Measurements from ENCODE around the gene MFSD6. TPM values are rescaled to one million over a fixed set of nuclear protein-coding genes. Genes with fewer than 3 reads are reported as not detected.

The MFSD6 gene
- total RNA-seq, 1 donor from 2014 or later: 33.5 TPM

DNA sequence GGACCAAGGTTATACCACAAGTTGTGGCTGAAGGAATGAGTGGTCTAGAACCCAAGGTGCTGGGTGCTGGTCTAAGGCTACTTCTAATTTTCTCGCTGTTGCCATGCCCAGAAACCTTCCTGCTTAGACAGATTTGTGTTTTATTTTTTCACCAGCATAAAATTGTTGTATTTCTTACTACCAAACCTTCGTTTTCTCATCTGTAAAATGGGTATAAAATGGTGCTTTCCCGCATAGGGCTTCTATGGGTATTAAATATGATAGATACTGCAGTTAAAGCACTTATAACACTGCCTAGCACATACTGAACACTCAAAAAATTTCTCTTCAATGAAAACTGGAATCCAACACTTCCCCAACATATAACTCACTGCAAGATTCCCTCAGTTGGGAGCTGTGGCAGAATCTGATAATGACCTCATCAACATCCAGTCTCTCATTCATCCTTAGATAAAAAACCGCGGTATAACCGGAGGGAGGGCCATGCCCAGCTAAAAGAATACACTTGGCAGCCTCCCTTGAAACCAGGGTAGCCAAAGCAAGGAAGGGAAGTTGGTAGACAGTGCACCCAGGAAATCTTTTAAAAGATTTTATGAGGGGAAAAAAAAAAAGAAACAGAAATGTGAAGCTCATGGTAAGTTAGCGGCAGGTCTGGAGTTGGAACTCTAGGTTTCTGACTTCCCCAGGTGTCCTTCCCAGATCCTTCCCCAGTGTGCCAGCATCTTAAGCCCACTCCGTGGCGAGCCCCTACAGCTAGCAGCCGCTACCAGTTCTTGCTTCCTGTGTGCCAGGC is 125.2 kb downstream of the MFSD6 start:
- DNase-seq: peak; percentile 11

DNA sequence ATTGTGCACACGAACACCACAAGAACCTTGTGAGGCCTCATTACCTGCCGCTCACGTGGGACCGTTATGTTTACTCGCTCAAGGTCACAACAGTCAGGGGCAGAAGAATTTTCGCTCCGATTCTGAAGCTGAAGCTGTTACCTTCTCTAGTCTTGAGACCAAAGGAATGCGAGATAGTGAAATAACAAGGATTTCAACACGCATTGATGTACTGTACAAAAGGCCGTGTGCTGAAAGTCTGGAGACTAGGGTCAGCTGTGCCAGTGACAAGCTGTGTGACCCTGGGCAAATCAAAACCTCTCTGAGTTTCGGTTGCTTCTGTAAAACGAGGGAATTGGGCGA is 125.8 kb downstream of the MFSD6 start:
- no peak for DNase-seq

DNA sequence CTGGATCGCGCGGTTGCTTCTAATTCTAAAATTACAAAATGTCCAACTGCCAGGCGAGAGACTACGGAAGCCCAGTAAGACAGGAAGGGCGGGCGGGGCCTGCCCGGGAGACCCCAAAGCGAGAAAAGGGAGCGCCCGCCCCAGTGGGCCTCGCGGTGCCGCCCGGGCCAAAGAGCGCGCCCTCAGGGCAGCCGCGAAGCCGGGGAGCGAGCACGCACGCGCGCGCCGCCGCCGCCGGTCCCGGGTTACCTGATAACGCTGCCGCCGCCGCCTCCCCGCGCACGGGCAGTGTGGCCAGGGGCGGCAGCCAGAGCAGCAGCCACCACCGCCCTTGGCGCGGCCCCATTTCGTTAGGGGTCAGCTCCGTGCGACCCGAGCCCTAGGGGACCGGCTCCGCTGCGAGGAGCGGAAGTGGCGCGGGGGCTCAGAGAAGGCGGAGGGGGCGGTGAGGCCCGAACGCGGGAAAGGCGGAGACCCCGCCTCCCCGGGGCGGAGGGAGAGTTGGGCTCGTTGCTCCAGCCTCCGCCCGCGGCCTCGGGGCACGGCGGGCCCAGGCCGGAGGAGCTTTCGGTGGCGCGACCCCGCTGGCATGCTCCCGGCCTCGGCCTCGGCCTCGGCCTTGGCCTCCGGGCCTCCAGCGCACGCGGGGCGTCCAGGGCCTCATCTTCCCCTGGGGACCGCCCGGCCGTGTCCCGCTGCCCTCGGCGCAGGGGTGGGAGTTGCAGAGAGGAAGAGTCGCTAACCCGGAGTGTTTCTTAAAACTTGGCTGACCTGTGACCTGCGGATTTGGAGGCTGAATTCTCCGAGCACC is 126.4 kb downstream of the MFSD6 start, which contains the start of gene NEMP2:
Gene NEMP2, minus strand, starts transcription at position 413 of the 811 bp plus-strand sequence. Its CDS starts 67 bp downstream, at position 346.
- DNase-seq: peak; percentile 92

DNA sequence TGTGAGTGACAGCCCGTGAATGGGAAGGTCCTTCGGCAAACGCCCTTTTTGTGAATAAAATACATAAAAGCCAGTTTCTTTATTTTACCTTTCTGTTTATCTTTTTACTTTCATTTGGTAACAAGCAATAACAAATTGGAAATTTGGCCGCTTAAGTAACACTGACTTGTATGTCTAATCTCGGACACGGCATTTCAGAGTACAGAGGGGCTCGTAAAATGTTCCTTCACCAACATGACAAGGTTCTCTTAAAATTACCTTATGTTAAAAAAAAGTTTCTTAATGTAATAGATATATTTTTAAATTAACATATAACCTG is 126.9 kb downstream of the MFSD6 start:
- DNase-seq: peak; percentile 61

DNA sequence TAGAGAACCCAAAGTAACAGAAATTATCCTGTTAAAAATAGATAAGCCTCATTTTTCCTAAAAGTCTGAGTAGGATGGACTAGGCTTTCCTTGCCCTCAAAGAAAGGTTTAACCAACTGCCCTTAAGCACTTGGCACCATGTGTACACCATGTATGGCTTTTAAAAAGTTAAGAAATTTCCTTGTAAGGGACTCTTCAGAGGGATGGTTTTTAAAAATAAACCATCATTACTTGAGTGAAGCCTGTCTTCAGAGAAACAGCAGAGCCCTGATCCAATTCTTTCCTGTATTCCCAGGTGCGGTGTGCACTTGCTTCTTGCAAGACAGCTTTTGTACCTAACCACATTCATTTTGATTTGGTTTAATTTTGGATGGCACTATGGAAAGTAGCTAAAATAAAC is 127.4 kb downstream of the MFSD6 start:
- peak; percentile 22 for DNase-seq

DNA sequence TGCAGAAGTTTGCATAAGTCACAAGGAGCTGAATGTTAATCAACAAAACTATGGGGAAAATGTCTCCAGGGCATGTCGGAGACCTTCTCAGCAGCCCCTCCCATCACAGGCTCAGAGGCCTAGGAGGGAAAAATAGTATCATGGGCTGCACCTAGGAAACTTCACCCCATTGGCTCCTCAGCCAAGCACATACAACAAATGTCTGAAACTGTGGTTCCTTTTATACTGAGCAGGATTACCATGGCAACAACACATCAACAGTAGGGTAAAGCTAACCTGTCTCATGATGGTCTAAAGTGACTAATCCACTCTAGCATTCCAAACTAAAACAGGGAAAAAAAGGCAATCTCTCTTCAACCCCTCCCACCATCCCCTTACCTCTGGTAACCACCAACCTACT is 129.6 kb downstream of the MFSD6 start:
- DNase-seq: no peak

DNA sequence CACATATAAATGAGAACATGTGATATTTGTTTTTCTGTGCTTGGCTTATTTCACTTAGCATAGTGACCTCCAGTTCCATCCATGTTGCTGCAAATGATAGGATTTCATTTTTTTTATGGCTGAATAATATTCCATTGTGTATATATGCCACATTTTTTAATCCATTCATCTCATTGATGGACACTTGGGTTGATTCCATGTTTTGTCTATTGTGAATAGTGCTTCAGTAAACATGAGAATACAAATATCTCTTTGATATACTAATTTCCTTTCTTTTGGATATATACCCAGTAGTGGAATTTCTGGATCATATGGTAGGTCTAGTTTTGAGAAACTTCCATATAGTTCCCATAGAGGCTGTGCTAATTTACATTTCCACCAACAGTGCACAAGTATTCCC is 130.0 kb downstream of the MFSD6 start:
- no peak for DNase-seq

DNA sequence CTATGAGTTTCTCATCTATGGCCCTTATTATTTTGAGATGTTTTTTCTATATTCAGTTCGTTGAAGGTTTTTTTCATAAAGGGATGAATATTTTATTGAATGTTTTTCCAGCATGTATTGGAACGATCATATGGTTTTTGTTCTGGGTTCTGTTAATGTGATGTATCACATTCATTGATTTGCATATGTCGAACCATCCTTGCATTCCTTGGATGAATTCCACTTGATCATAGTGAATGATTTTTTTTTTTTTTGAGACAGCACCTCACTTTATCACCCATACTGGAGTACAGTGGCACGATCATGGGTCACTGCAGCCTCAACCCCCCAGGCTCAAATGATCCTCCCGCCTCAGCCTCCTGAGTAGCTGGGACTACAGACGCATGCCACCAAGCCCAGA is 131.9 kb downstream of the MFSD6 start:
- no peak for DNase-seq

DNA sequence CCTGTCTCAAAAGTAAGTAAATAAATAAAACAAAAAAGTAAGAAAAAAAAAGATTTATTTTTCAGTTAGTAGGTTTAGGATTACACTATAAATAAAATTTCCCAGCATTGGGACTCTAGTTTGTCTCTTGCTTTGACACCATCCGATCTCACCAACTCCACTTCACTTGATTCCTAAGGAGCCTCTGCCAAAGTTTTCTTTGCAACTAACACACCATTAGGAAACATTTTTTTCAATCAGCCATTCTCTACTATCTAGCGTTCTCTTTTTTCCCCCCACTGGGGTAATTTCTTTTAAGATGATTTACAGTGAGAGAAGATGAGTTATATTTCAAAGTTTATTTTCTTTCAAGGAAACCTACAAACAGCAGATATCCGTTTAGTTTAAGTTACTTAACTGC is 136.9 kb downstream of the MFSD6 start:
- DNase-seq: no peak

DNA sequence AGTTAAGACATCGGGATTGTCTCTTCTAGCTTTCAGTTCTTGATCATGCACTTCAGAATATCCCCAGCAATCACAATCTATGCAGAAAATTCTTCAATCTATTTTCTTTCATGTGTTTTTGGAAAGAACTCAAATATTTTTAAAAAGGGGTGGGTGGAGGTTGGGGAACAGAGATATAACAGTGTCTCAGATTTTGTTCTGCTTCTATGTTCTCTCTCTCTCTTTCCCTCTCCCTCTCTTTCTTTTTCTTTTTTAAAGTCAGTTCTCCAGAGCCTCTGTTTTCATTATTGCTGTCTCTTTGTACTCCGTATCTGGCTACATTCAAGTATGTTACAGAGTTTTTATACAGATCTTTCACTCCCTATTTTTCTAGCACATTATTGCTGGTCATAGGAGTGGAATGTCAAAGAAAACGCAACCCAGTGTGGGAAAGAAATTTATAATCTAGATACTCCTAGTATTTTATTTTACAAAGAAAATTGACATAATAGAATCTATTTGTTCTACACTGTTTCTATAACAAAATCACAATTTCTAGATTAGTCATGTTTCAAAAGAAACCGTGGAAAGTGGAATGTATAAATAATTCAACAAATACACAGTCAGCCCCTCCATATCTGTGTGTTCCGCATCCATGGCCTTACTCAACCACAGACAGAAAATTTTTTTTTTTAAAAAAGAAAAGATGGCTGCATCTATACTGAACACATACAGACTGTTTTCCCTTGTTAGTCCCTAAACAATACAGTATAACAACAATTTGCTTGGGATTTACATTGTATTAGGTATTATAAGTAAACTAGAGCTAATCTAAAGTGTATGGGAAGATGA is 137.6 kb downstream of the MFSD6 start:
- no peak for DNase-seq

DNA sequence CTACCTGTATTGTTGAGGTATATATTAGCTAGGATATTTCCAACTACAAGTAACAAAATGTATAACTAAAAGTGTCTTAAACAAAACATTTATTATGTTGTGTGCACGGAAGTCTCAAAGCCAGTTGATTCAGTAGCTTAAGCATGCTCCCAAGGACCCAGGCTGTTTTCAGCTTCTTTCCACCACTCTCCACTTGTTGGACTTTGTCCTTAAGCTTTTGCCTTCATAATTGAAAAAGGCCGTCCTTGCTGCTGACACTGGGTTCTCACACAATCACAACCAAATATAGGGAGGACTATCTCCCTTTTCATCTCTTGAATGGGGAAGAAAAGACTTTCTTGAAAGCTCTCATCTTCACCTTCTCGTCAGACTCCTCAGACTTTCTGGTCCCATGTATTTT is 138.6 kb downstream of the MFSD6 start:
- DNase-seq: no peak

DNA sequence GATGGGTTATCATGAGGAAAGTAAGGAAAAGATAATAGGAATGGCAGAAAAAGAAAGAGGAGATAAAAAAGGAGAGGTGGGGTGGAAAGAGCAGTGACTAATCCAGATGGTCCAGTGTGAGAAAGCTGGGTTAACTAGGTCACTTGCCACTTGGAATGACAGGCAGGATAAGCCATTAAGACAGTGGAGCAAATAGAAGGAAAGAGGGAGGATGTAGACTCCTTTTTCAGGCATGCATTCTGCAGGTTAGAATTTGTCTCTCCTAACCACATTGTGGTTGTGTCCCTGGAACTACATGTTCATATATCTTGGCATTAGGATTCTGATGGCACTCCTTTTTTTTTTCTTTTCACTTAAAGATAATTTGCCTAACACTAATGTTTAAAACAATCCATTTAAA is 139.7 kb downstream of the MFSD6 start:
- no peak for DNase-seq

DNA sequence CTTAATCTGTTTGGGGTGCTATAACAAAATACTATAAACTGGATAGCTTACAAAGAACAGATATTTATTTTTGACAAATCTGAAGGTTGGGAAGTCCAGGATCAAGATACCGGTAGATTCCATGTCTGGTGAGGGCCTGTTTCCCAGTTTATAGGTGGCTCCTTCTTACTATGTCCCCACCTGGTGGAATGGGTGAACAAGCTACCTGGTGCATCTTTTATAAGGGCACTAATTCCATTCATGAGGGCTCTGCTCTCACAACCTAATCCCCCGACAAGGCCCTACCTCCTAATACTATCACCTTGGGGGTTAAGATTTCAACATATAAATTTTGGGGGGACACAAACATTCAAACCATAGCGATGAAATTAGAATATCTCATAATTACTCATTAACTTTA is 142.0 kb downstream of the MFSD6 start:
- no peak for DNase-seq

Other genes starting within 250 kb of the MFSD6 start
- gene HIBCH, start 88.5 kb upstream of the MFSD6 start, total RNA-seq: 29.7 TPM
- gene INPP1, start 64.8 kb upstream of the MFSD6 start, total RNA-seq: 16.7 TPM
- 6.4 TPM for gene NEMP2, start 126.4 kb downstream of the MFSD6 start, total RNA-seq
- 109 TPM for gene NAB1, start 240.7 kb downstream of the MFSD6 start, total RNA-seq

Measured in tongue (tissue), 2 donors.